PFSK-1 (cell line): Measurements from ENCODE around the gene GSDMA.

Experiments used
- POLR2AphosphoS5 ChIP-seq: IDR thresholded peaks from 2 replicates; pipeline ENCODE4 v1.6.1; 2012; ENCODE audit warnings: low read depth, mild to moderate bottlenecking, control low read depth, low read length, moderate library complexity
- SIN3A ChIP-seq: IDR thresholded peaks from 2 replicates; pipeline ENCODE4 v1.6.1; 2012; ENCODE audit warnings: mild to moderate bottlenecking, low read length, moderate library complexity, borderline replicate concordance; ENCODE audit not compliant: insufficient read depth
- TAF1 ChIP-seq: IDR thresholded peaks from 2 replicates; pipeline ENCODE4 v1.6.1; 2012; ENCODE audit warnings: low read length, control low read depth, borderline replicate concordance; ENCODE audit not compliant: insufficient read depth
- TF ChIP-seq, protein P1 (sequence below), 2 experiments: IDR thresholded peaks; 2 replicates each; pipeline versions ENCODE4 v1.6.1 to v1.8.0; 2011 to 2012; ENCODE audit warnings: low read depth in 2 of 2, low read length in 2 of 2, control low read depth in 1 of 2, inconsistent platforms in 1 of 2, mild to moderate bottlenecking in 1 of 2, moderate library complexity in 1 of 2; ENCODE audit not compliant: insufficient read depth in 1 of 2

DNA sequence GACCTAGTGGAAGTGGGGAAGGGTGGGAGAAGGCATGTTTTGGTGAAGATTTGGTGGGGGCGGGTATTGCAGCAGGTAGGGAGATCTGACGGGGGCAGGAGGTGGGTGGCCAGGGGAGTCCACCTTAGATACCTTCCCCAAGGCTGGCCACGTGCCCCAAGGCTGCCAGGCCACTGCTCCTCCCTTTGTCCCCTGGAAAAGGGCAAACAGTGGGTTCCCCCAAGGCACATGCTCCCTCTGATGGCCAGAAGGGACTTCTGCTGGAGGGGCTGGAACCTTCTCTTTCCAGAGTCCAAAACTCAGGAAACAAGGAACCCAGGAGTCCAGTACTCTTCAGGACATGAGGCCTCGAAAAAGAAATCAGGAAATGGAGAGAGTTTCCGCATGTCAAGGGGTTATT, 11.6 kb downstream of the GSDMA start:
- TF ChIP-seq POLR2AphosphoS5 (no peak), SIN3A (no peak), TAF1 (no peak)
- TF ChIP-seq, protein P1, sequence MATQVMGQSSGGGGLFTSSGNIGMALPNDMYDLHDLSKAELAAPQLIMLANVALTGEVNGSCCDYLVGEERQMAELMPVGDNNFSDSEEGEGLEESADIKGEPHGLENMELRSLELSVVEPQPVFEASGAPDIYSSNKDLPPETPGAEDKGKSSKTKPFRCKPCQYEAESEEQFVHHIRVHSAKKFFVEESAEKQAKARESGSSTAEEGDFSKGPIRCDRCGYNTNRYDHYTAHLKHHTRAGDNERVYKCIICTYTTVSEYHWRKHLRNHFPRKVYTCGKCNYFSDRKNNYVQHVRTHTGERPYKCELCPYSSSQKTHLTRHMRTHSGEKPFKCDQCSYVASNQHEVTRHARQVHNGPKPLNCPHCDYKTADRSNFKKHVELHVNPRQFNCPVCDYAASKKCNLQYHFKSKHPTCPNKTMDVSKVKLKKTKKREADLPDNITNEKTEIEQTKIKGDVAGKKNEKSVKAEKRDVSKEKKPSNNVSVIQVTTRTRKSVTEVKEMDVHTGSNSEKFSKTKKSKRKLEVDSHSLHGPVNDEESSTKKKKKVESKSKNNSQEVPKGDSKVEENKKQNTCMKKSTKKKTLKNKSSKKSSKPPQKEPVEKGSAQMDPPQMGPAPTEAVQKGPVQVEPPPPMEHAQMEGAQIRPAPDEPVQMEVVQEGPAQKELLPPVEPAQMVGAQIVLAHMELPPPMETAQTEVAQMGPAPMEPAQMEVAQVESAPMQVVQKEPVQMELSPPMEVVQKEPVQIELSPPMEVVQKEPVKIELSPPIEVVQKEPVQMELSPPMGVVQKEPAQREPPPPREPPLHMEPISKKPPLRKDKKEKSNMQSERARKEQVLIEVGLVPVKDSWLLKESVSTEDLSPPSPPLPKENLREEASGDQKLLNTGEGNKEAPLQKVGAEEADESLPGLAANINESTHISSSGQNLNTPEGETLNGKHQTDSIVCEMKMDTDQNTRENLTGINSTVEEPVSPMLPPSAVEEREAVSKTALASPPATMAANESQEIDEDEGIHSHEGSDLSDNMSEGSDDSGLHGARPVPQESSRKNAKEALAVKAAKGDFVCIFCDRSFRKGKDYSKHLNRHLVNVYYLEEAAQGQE (IDR thresholded peaks at IDR 0.05; ENCODE audit: insufficient read depth in 1 of 2, low read depth in 2 of 2, low read length in 2 of 2), result no peak
